ENCODE data around the gene CXCL14.
"Not testable (repeated sequence)": the region's sequence is repeated elsewhere in the genome, so short reads cannot be mapped to it uniquely, and the experiment has no call there.

The CXCL14 gene

DNA sequence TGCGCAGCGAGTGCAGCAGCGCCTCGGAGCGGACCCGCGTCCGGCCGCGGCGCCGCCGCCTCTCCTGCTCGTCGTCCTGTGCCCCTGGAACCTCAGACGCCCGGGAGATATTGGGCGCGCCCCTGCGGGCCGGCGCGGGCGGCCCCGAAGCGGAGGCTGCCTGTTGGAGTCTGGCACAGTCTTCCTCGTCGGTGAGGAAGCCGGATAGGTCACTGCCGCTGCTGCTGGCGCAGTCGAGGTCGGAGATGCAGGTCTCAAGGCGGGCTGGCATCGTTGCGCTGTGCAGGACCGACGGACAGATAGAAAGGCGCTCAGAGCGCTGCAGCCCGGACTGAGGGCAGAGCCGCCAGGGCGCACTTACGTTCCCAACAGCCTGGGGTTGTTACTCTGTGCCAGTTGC lies 43.4 kb downstream of the CXCL14 start:
- no peak overlapping the region for H3K4me3 ChIP-seq (ENCODE audit: low read depth, low read length)
- peak; percentile 3 for DNase-seq (ENCODE audit: low read depth)

GRCh38 chr5:135534609-135535419 lies 44.0 kb downstream of the CXCL14 start:
- H3K4me3 ChIP-seq (ENCODE audit: low read depth, low read length) = no peak overlapping the region
- no peak for DNase-seq (ENCODE audit: low read depth)
- TF ChIP-seq CTCF (conservative IDR thresholded peaks at IDR 0.05; ENCODE audit: low read depth, low read length) = no peak

More for the DNA sequence above, 43.4 kb downstream of the CXCL14 start:
- TF ChIP-seq CTCF (conservative IDR thresholded peaks at IDR 0.05; ENCODE audit: low read depth, low read length) = no peak

DNA sequence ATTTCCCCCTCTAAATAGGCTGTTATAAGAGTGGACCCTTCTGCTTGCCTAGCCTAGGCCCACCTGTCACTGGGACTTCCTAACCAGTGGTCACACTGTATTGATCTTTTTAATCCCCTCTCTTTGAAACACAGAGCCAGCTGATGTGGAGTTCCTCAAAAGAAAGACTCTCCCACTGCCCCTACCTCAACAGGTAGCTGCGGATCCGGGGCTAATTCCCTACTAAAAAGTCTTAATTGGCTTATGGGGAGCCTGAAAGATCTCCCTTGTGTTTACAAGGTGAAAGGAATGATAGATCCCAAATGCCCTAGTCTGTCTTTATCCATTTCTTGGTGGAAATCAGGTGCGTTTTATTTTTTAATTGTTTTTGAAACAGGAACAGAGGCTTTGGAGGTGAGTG lies 45.0 kb downstream of the CXCL14 start:
- no peak overlapping the region for H3K4me3 ChIP-seq (ENCODE audit: low read depth, low read length)
- TF ChIP-seq CTCF (conservative IDR thresholded peaks at IDR 0.05; ENCODE audit: low read depth, low read length) = no peak
- no peak for DNase-seq (ENCODE audit: low read depth)

DNA sequence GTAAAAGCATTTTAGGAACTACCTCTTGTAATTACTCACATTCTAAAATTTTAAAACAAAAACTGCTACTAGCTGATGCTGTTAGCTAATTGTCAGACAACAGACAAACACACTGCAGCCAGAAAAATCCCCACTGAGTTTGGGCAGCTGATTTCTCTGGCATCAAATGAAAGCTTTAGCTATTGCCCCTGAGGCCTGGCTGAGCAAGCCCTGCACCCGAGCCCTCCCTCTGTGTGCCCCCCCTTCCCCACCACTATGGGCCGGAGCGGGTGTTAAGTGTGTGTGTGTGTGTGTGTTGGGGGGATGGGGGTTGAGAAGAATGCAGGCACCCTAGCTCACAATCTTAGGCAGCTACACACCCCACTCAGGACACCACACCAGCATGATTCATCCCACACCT lies 45.5 kb downstream of the CXCL14 start:
- DNase-seq (ENCODE audit: low read depth) = no peak
- no peak overlapping the region for H3K4me3 ChIP-seq (ENCODE audit: low read depth, low read length)
- TF ChIP-seq CTCF (conservative IDR thresholded peaks at IDR 0.05; ENCODE audit: low read depth, low read length) = no peak

DNA sequence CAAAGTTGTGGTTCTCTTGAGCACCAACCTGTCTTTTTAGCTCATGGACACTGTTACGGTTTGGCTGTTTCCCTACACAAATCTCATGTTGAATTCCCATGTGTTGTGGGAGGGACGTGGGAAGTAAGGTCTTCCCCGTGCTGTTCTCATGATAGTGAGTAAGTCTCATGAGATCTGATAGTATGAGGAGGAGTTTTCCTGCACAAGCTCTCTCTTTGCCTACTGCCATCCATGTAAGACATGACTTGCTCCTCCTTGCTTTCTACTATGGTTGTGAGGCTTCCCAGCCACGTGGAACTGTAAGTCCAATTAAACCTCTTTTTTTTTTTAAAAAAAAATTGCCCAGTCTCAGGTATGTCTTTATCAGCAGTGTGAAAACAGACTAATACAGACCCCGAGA lies 49.2 kb downstream of the CXCL14 start:
- not testable (repeated sequence) for H3K4me3 ChIP-seq (ENCODE audit: low read depth, low read length); DNase-seq (ENCODE audit: low read depth)

GRCh38 chr5:135526924-135527323 lies 51.9 kb downstream of the CXCL14 start:
- H3K4me3 ChIP-seq (ENCODE audit: low read depth, low read length) = no peak overlapping the region
- TF ChIP-seq CTCF (conservative IDR thresholded peaks at IDR 0.05; ENCODE audit: low read depth, low read length) = no peak
- no peak for DNase-seq (ENCODE audit: low read depth)

DNA sequence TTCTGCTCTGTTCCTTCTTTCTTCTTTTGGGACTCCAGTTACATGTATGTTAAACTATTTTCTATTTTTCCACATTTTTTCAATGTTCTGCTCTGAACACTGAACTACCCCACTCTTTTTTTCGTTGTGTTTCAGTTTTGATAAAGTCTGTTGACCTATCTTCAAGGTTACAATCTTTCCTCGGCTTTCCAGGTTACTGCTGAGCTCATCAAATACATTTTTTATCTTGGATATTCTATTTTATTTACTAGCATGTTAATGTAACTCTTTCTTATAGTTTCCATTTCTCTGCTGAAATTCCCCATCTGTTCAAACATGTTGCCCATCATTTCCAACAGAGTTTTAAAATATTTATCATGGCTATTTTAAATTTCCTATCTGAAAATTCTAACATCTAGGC lies 56.8 kb downstream of the CXCL14 start:
- TF ChIP-seq CTCF (conservative IDR thresholded peaks at IDR 0.05; ENCODE audit: low read depth, low read length) = no peak
- no peak for DNase-seq (ENCODE audit: low read depth)
- H3K4me3 ChIP-seq (ENCODE audit: low read depth, low read length) = no peak overlapping the region
